ENCODE data around the gene SSUH2. TPM values are rescaled to one million over a fixed set of nuclear protein-coding genes. Genes with fewer than 3 reads are reported as not detected.

Gene SSUH2
- total RNA-seq, 4 donors from 2014 or later: 0.32 to 5.1 (median 0.66) TPM; not detected in 1

DNA sequence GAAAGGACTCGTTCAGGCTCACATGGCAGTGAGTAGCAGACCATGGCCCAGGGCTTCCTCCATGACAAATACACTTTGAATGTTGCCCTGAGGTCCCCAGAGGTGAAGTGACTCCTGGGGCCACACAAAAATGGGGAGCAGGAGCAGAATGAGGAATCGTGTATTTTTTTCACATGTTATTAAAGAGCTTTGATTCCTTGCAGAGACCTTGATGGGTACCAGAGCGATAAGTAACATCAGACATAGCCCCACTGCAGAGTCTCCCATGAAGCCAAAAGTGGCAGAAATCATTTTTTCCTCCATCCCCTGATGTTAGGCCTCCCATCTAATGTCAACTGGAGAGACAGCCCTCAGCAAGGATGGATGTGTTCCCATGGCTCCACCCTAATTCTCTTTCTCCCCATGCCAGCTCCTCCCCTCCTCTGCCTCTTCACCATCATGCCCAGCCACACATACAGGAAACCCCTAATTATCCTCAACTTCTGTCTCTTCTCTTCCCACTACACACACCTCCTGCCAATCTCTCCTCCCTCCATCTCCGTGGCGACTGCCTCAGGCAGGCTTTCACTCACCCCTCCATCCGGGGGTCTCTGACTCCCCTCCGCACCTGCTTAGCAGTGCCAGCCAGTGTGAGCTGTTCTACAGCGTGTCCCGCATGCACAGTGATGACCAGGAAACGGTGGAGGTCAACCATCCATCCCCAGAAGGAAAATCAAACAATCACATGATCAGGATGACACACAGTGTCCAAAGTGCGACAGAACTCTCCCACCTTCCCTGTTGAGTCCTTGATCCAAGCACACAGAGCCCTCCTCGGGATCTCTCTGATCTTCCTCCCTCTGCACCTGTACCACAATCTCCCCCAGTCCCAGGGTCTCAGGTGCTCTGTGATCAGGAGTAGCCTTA, 7.1 kb upstream of the SSUH2 start:
- TF ChIP-seq POLR2A (IDR thresholded peaks at IDR 0.05; ENCODE audit: low read depth) (no peak), POLR2AphosphoS5 (IDR thresholded peaks at IDR 0.05) (no peak), EP300 (IDR thresholded peaks at IDR 0.05) (no peak)
- TF ChIP-seq, protein P1, sequence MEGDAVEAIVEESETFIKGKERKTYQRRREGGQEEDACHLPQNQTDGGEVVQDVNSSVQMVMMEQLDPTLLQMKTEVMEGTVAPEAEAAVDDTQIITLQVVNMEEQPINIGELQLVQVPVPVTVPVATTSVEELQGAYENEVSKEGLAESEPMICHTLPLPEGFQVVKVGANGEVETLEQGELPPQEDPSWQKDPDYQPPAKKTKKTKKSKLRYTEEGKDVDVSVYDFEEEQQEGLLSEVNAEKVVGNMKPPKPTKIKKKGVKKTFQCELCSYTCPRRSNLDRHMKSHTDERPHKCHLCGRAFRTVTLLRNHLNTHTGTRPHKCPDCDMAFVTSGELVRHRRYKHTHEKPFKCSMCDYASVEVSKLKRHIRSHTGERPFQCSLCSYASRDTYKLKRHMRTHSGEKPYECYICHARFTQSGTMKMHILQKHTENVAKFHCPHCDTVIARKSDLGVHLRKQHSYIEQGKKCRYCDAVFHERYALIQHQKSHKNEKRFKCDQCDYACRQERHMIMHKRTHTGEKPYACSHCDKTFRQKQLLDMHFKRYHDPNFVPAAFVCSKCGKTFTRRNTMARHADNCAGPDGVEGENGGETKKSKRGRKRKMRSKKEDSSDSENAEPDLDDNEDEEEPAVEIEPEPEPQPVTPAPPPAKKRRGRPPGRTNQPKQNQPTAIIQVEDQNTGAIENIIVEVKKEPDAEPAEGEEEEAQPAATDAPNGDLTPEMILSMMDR (IDR thresholded peaks at IDR 0.05): no peak
- H3K9me3 ChIP-seq: no peaks in the 10 kb centered on the region
- no peak overlapping the region for H3K4me3 ChIP-seq
- no peaks in the 10 kb centered on the region for H3K27me3 ChIP-seq
- no peak overlapping the region for H3K27ac ChIP-seq (replicated peaks in 1 of 4)
- WGBS: 86% methylated on average over 12 of the region's 12 CpGs
- DNase-seq (ENCODE audit: extremely low spot score): no peak
- peaks cover 0 to 6% (median 2%) of the 10 kb centered on the region in 4 donors for H3K4me1 ChIP-seq
- H3K36me3 ChIP-seq: no peaks in the 10 kb centered on the region
- intact Hi-C loops (cut with DNase I): no loop called here

DNA sequence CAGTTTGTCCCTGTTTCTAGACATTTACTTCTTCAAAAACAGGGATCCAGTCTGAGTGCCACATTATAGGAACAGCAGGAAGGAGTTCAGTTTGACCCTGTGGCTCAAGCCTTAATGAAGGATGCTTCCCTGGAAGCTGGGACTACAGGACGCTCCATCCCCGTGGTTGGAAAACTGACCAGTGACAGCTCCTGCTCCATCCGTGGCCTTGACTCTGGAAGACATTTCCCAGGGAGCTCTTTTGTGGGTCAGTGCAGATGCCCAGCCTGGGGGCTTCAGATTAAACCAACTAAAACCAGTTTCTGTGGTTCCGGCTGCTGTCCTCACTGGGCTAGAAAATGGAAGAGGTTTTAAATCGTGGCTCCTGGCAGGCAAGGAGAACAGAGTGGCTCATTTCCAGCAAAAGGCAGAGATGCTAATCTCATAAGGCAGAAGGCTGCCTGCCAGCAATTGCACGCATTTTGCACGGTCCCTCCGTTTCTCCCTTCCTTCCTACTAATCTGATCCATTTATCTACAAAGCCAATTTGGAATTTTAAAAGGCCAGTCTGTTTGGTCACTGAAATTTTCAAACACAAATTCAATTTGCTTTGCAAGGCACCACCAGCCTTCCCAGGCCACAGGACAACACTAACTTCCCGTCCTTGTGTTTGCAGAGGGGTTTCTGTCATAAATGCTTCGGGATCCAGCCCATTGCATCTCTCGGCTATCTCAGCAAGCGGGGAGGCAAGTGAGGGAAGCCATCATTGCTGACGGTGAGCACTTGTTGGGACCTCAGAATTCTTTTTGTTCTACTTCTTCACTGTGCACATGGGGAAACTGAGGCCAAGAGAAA, 6.2 kb upstream of the SSUH2 start:
- H3K9me3 ChIP-seq: no peaks in the 10 kb centered on the region
- WGBS: 64% methylated on average over 13 of the region's 13 CpGs
- H3K4me3 ChIP-seq: no peak overlapping the region
- peaks cover 0 to 6% (median 2%) of the 10 kb centered on the region in 4 donors for H3K4me1 ChIP-seq
- no peak overlapping the region for H3K27ac ChIP-seq (replicated peaks in 1 of 4)
- intact Hi-C loops (cut with DNase I): no loop called here
- TF ChIP-seq EP300 (IDR thresholded peaks at IDR 0.05) (no peak), POLR2AphosphoS5 (IDR thresholded peaks at IDR 0.05) (no peak), POLR2A (IDR thresholded peaks at IDR 0.05; ENCODE audit: low read depth) (no peak)
- TF ChIP-seq, protein P1 (IDR thresholded peaks at IDR 0.05): no peak
- H3K36me3 ChIP-seq: no peaks in the 10 kb centered on the region
- no peak for DNase-seq (ENCODE audit: extremely low spot score)
- H3K27me3 ChIP-seq: no peaks in the 10 kb centered on the region

DNA sequence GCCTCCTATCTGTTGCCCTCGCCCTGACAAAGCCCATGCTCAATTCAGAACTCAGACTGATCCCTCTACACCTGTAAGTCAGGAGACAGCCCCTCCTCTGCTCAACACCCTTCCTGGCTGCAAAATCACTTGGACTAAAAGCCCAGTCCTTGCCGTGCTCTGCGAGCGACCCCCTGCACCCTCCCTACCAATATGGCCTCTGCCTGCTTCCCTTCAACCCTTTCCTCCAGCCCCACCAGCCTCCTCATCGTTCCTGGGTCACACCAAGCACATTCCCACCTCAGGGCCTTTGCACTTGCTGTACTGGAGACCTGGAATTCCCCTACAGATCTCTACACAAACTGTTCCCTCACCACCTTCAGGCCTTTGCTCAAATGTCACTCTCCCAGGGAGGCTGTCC, 5.2 kb upstream of the SSUH2 start:
- no peaks in the 10 kb centered on the region for H3K36me3 ChIP-seq
- H3K9me3 ChIP-seq: no peaks in the 10 kb centered on the region
- H3K4me1 ChIP-seq: peaks cover 0 to 6% (median 2%) of the 10 kb centered on the region in 4 donors
- no peak overlapping the region for H3K27ac ChIP-seq (replicated peaks in 1 of 4)
- intact Hi-C loops (cut with DNase I): no loop called here
- WGBS: 90% methylated on average over 5 of the region's 5 CpGs
- DNase-seq (ENCODE audit: extremely low spot score): no peak
- TF ChIP-seq, protein P1 (IDR thresholded peaks at IDR 0.05): no peak
- TF ChIP-seq POLR2AphosphoS5 (IDR thresholded peaks at IDR 0.05) (no peak), POLR2A (IDR thresholded peaks at IDR 0.05; ENCODE audit: low read depth) (no peak), EP300 (IDR thresholded peaks at IDR 0.05) (no peak)
- H3K27me3 ChIP-seq: no peaks in the 10 kb centered on the region
- H3K4me3 ChIP-seq: no peak overlapping the region

DNA sequence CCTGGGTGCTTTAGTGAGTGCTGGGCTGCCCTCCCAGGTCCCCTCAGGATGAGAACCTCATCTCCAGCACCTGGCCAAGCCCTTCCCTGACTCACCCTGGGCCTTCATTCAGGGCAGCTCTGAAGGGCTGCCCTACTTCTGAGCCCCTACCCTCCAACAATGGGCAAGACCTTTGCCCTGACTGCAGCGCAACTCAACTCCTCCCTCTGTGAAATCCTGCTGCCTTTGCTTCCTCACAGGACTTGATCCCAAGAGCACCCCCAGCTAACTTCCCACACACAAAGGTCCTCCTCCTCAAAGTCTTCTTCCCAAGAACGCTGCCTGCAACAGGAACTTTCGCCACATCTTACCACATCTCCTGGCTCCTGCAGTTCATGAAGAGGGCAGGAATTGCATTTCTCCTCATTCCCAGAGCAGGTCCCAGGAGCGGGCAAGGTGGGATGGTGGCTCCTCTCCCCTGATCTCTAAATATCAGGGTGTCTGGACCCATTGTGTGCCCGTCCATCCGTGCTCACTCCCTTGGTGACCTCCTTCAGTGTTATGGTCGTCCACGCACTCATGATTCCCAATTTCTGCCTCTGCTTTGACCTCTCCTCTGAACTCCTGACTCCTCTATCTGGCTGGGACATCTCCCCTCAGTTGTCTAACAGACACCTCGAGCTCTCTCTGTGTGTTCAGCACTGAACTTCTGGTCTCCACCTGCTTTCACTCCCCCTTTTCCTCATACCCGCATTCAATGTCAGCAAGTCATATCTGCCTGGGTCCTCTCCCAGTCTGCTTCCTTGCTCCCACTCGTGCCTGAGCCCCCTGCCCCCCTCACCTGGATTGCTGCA, 4.5 kb upstream of the SSUH2 start:
- 95% methylated on average over 11 of the region's 11 CpGs for WGBS

More for the DNA sequence above, 4.5 kb upstream of the SSUH2 start:
- TF ChIP-seq POLR2A (IDR thresholded peaks at IDR 0.05; ENCODE audit: low read depth): no peak
- TF ChIP-seq EP300 (IDR thresholded peaks at IDR 0.05): no peak
- TF ChIP-seq, protein P1 (IDR thresholded peaks at IDR 0.05): no peak
- intact Hi-C loops (cut with DNase I): no loop called here
- no peak for DNase-seq (ENCODE audit: extremely low spot score)
- no peaks in the 10 kb centered on the region for H3K9me3 ChIP-seq
- no peak overlapping the region for H3K4me3 ChIP-seq
- H3K27ac ChIP-seq (replicated peaks in 1 of 4): no peak overlapping the region
- H3K27me3 ChIP-seq: no peaks in the 10 kb centered on the region
- peaks cover 0 to 6% (median 2%) of the 10 kb centered on the region in 4 donors for H3K4me1 ChIP-seq
- no peaks in the 10 kb centered on the region for H3K36me3 ChIP-seq

All from esophagus muscularis mucosa (tissue), 4 donors.